Liver (tissue), 9 donors: Measurements from ENCODE around the gene TLNRD1. TPM values are rescaled to one million over a fixed set of nuclear protein-coding genes. Genes with fewer than 3 reads are reported as not detected.

Experiments used
- DNase-seq: peaks from one replicate; pipeline ENCODE4 v3.0.0-alpha.2; 2017; ENCODE audit warnings: low spot score
- H3K27ac ChIP-seq, 2 donors: one replicate each; pipeline ENCODE4 v1.7.0; 2013; ENCODE audit warnings: inconsistent platforms in 2 of 2, low read length in 2 of 2, control low read depth in 1 of 2, low read depth in 1 of 2, mild to moderate bottlenecking in 1 of 2
- H3K27me3 ChIP-seq, 4 donors: one replicate each; pipeline versions ENCODE4 v1.6.1 to v1.7.0; 2013; ENCODE audit warnings: low read length in 3 of 4, inconsistent platforms in 1 of 4, mild to moderate bottlenecking in 1 of 4, moderate library complexity in 1 of 4; ENCODE audit not compliant: control insufficient read depth in 4 of 4, insufficient read depth in 4 of 4
- H3K36me3 ChIP-seq, 4 donors: one replicate each; pipeline versions ENCODE4 v1.6.1 to v1.7.0; 2013; ENCODE audit warnings: low read length in 3 of 4, mild to moderate bottlenecking in 3 of 4, low read depth in 1 of 4, moderate library complexity in 1 of 4; ENCODE audit not compliant: control insufficient read depth in 4 of 4, insufficient read depth in 3 of 4
- H3K4me1 ChIP-seq, 4 donors: one replicate each; pipeline versions ENCODE4 v1.6.1 to v1.7.0; 2013; ENCODE audit warnings: low read length in 3 of 4, mild to moderate bottlenecking in 3 of 4, moderate library complexity in 1 of 4; ENCODE audit not compliant: control insufficient read depth in 4 of 4, insufficient read depth in 4 of 4
- H3K4me3 ChIP-seq, 3 donors: one replicate each; pipeline versions ENCODE4 v1.6.1 to v1.7.0; 2013; ENCODE audit warnings: low read length in 3 of 3, control low read depth in 1 of 3, low read depth in 1 of 3, mild to moderate bottlenecking in 1 of 3
- H3K9ac ChIP-seq, 2 donors: one replicate each; pipeline ENCODE4 v1.7.0; 2013; ENCODE audit warnings: low read length in 2 of 2, mild to moderate bottlenecking in 2 of 2, moderate library complexity in 2 of 2, control low read depth in 1 of 2, low read depth in 1 of 2
- H3K9me3 ChIP-seq, 4 donors: one replicate each; pipeline versions ENCODE4 v1.6.1 to v1.7.0; 2013; ENCODE audit warnings: low read length in 3 of 4; ENCODE audit not compliant: control insufficient read depth in 4 of 4
- EGR1 ChIP-seq, 2 donors: IDR thresholded peaks; 2 replicates each; pipeline ENCODE4 v1.6.1; 2016 to 2018; ENCODE audit warnings: antibody characterized with exemption in 2 of 2, low read depth in 2 of 2
- HNF4A ChIP-seq, 2 donors: conservative IDR thresholded peaks; 2 replicates each; pipeline ENCODE4 v1.6.1; 2016; ENCODE audit warnings: antibody characterized with exemption in 2 of 2, mild to moderate bottlenecking in 2 of 2
- HNF4G ChIP-seq: IDR thresholded peaks from 2 replicates; pipeline ENCODE4 v1.6.1; 2016; ENCODE audit warnings: antibody characterized with exemption
- JUND ChIP-seq, 2 donors: IDR thresholded peaks; 2 replicates each; pipeline ENCODE4 v1.6.1; 2016; ENCODE audit warnings: antibody characterized with exemption in 2 of 2
- RAD21 ChIP-seq, 2 donors: IDR thresholded peaks; 2 replicates each; pipeline ENCODE4 v1.6.1; 2016; ENCODE audit warnings: antibody characterized with exemption in 2 of 2, mild to moderate bottlenecking in 2 of 2
- YY1 ChIP-seq: IDR thresholded peaks from 2 replicates; pipeline ENCODE4 v1.6.1; 2016; ENCODE audit warnings: antibody characterized with exemption, mild to moderate bottlenecking
- WGBS: extraction: QIAGEN DNeasy Blood & Tissue Kit; methylation state at CpG from one replicate; pipeline ENCODE4 v1.1.7; 2013; 5-methylcytosine and 5-hydroxymethylcytosine counted together
- polyA plus RNA-seq, 2 donors: library from polyadenylated mRNA; stranded (reverse) in 1 of 2; unstranded in 1 of 2; fragments of 200-250 nt in 1 of 2; fragments of >200 nt in 1 of 2; fragmentation: Nextera tagmentation in 1 of 2; extraction: Ambion mirVana in 1 of 2; gene quantifications; one replicate each; pipeline versions ENCODE4 v1.2.1 to v1.2.3, GENCODE V29; 2013 to 2015
- total RNA-seq, 2 donors: library from RNA; depleted of rRNA; stranded (reverse); fragments of >200 nt; gene quantifications; one replicate each; pipeline ENCODE4 v1.2.3, GENCODE V29; 2014
- TF ChIP-seq, protein P1 (sequence below): IDR thresholded peaks from 2 replicates; pipeline ENCODE4 v1.6.1; 2016; ENCODE audit warnings: antibody characterized with exemption, mild to moderate bottlenecking
- TF ChIP-seq, protein P2 (sequence below): IDR thresholded peaks from 2 replicates; pipeline ENCODE4 v1.6.1; 2016; ENCODE audit warnings: antibody characterized with exemption
- TF ChIP-seq, protein P3 (sequence below): IDR thresholded peaks from 2 replicates; pipeline ENCODE4 v1.6.1; 2016; ENCODE audit warnings: antibody characterized with exemption
- donor health status: healthy.
- donor health status: healthy.
- donor health status: healthy.
- donor health status: healthy.
- donor health status: healthy.

TLNRD1 gene
- total and polyA plus RNA-seq, 4 donors, result 1.1 to 5.8 (median 3.2) TPM

DNA sequence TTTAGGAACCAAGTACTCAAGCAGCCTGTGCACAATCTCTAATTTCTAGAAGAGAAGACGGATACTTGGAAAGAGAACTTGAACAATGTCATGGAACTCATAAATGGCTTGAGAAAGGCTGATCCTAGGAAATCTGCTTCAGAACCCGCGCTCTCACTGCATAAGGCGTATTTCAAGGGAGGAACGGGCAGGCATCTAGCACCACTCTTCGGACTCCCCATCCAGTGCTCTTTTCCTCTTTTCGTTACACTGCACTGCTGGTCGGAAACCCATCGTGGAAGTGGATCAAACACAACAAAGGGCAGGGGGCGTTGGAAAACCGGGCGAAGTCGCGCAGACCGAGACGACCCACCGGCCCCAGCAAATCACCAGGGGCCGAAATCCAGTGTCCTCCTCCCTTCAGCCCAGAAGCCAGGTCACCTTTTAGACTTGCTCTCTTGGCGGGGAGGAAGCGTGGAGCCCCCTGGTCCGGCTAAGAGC, 539 bp upstream of the TLNRD1 start:
- Histone ChIP-seq H3K4me3 (peak overlapping the region; percentile 76 to 94 (median 84)), H3K27ac (peak overlapping the region; percentile 94 to 95), H3K4me1 (peaks cover 22 to 34% (median 26%) of the 10 kb centered on the region in 4 donors), H3K27me3 (no peaks in the 10 kb centered on the region), H3K9ac (peak overlapping the region; percentile 53 to 69), H3K9me3 (no peaks in the 10 kb centered on the region), H3K36me3 (no peaks in the 10 kb centered on the region)
- TF ChIP-seq YY1 (no peak), HNF4G (peak; percentile 26)
- no peak for DNase-seq
- WGBS, result 7% methylated on average over 21 of the region's 21 CpGs

DNA sequence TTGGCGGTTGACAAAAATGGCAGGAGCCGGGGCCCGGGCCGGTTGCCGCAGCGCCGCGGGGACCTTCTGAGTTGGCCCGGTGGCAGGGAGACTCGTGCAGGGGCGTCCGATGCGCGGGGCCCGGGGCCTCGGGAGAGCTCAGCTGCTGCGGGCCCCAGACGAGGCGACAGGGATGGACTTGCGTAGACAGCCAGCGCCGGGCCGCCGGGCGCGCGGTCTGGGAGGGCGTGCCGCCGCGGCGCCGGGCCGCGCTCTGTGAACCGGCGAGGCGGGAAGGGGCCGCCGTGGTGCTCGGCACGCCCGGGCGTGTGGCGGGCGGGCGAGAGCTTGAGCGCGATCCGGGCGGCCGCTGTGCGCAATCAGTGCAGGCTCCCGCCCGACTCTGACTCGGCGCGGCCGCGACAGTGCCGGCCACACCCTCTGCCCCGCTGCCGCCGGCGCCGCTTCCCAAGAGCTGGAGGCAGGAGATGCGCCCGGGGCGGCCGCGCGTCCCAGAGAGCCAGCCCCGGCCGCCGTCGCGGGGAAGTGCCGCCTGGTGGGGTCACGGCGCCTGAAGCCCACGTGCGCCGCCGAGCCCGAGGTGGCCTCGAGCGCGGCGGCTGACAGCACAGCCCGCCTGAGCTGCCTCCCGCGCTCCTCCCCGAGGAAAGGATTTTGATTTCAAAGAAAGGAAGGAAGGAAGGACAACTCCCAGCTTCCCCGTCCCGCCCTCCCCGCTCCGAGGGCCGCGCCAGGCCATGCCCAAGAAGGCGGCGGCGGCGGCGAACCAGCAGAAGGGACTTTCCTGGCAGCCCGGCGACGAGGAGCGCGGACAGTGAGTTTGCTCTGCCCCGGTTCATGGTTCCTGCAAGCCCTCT, 657 bp downstream of the TLNRD1 start:
- Histone ChIP-seq H3K27me3 (no peaks in the 10 kb centered on the region), H3K4me1 (peaks cover 26 to 46% (median 37%) of the 10 kb centered on the region in 4 donors), H3K27ac (peak overlapping the region; percentile 94 to 95), H3K4me3 (peak overlapping the region; percentile 73 to 94 (median 76)), H3K9me3 (no peaks in the 10 kb centered on the region), H3K9ac (peak overlapping the region; percentile 24 to 71), H3K36me3 (no peaks in the 10 kb centered on the region)
- no peak for DNase-seq
- under 1% methylated on average over 110 of the region's 110 CpGs for whole genome bisulfite sequencing
- TF ChIP-seq YY1, result peak; percentile 28
- no peak for TF ChIP-seq EGR1 (IDR thresholded peaks at IDR 0.05; ENCODE audit: low read depth in 2 of 2)
- TF ChIP-seq HNF4G, result no peak

DNA sequence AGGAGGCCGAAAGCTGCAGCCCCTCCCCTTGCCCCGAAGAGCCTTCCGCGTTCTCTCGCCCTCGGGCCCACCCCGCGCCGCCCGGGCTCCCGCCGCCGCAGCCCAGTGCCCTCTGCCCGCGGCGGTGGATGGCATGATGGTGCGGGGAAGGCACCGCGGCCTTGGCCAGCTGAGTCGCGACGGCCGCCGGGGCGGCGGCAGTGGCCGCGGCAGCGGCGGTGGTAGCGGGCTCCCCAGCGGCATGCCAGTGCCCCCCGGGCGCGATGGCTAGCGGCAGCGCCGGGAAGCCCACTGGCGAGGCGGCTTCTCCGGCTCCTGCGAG, 1.2 kb downstream of the TLNRD1 start:
- no peak for DNase-seq
- peak overlapping the region; percentile 94 to 95 for H3K27ac ChIP-seq
- no peaks in the 10 kb centered on the region for H3K36me3 ChIP-seq
- H3K4me1 ChIP-seq, result peaks cover 26 to 50% (median 37%) of the 10 kb centered on the region in 4 donors
- H3K4me3 ChIP-seq, result peak overlapping the region; percentile 73 to 94 (median 76)
- no peaks in the 10 kb centered on the region for H3K27me3 ChIP-seq
- WGBS, result 3% methylated on average over 42 of the region's 42 CpGs
- H3K9ac ChIP-seq, result peak overlapping the region in 1 of 2 donors; percentile 71
- TF ChIP-seq, protein P1, sequence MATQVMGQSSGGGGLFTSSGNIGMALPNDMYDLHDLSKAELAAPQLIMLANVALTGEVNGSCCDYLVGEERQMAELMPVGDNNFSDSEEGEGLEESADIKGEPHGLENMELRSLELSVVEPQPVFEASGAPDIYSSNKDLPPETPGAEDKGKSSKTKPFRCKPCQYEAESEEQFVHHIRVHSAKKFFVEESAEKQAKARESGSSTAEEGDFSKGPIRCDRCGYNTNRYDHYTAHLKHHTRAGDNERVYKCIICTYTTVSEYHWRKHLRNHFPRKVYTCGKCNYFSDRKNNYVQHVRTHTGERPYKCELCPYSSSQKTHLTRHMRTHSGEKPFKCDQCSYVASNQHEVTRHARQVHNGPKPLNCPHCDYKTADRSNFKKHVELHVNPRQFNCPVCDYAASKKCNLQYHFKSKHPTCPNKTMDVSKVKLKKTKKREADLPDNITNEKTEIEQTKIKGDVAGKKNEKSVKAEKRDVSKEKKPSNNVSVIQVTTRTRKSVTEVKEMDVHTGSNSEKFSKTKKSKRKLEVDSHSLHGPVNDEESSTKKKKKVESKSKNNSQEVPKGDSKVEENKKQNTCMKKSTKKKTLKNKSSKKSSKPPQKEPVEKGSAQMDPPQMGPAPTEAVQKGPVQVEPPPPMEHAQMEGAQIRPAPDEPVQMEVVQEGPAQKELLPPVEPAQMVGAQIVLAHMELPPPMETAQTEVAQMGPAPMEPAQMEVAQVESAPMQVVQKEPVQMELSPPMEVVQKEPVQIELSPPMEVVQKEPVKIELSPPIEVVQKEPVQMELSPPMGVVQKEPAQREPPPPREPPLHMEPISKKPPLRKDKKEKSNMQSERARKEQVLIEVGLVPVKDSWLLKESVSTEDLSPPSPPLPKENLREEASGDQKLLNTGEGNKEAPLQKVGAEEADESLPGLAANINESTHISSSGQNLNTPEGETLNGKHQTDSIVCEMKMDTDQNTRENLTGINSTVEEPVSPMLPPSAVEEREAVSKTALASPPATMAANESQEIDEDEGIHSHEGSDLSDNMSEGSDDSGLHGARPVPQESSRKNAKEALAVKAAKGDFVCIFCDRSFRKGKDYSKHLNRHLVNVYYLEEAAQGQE, result no peak
- TF ChIP-seq RAD21 (IDR thresholded peaks at IDR 0.05) (no peak), HNF4A (conservative IDR thresholded peaks at IDR 0.05) (no peak), JUND (IDR thresholded peaks at IDR 0.05) (no peak)
- TF ChIP-seq, protein P2, sequence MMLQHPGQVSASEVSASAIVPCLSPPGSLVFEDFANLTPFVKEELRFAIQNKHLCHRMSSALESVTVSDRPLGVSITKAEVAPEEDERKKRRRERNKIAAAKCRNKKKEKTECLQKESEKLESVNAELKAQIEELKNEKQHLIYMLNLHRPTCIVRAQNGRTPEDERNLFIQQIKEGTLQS, result no peak
- TF ChIP-seq, protein P3, sequence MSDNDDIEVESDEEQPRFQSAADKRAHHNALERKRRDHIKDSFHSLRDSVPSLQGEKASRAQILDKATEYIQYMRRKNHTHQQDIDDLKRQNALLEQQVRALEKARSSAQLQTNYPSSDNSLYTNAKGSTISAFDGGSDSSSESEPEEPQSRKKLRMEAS, result no peak
- H3K9me3 ChIP-seq, result no peaks in the 10 kb centered on the region
